ENCODE measurements around the gene SLX9.

SLX9 gene

GRCh38 chr21:45015469-45015860, 75.6 kb downstream of the SLX9 start:
- TF ChIP-seq CTCF (IDR thresholded peaks at IDR 0.05; ENCODE audit: extremely low read depth, insufficient read depth, missing control alignments): no peak
- in situ Hi-C loops (cut with MboI; ENCODE audit: low pct_unique_long_range_greater_than_20kb, low sequenced_read_pairs, unreplicated experiment): no loop called here
- DNase-seq (ENCODE audit: low spot score): no peak

- DNase-seq (ENCODE audit: low spot score): no peak
- in situ Hi-C loops (cut with MboI; ENCODE audit: low pct_unique_long_range_greater_than_20kb, low sequenced_read_pairs, unreplicated experiment): no loop called here
- TF ChIP-seq CTCF (IDR thresholded peaks at IDR 0.05; ENCODE audit: extremely low read depth, insufficient read depth, missing control alignments): no peak
Observed at GRCh38 chr21:45016031-45016405, 76.2 kb downstream of the SLX9 start.

- DNase-seq (ENCODE audit: low spot score): no peak
- TF ChIP-seq CTCF (IDR thresholded peaks at IDR 0.05; ENCODE audit: extremely low read depth, insufficient read depth, missing control alignments): no peak
- in situ Hi-C loops (cut with MboI; ENCODE audit: low pct_unique_long_range_greater_than_20kb, low sequenced_read_pairs, unreplicated experiment): no loop called here
Observed at GRCh38 chr21:45016406-45017038, 76.7 kb downstream of the SLX9 start.

GRCh38 chr21:45017039-45017960, 77.5 kb downstream of the SLX9 start:
- TF ChIP-seq CTCF (IDR thresholded peaks at IDR 0.05; ENCODE audit: extremely low read depth, insufficient read depth, missing control alignments): no peak
- DNase-seq (ENCODE audit: low spot score): no peak
- in situ Hi-C loops (cut with MboI; ENCODE audit: low pct_unique_long_range_greater_than_20kb, low sequenced_read_pairs, unreplicated experiment): no loop called here

- TF ChIP-seq CTCF (IDR thresholded peaks at IDR 0.05; ENCODE audit: extremely low read depth, insufficient read depth, missing control alignments): no peak
- no peak for DNase-seq (ENCODE audit: low spot score)
- in situ Hi-C loops (cut with MboI; ENCODE audit: low pct_unique_long_range_greater_than_20kb, low sequenced_read_pairs, unreplicated experiment): no loop called here
Observed at GRCh38 chr21:45018131-45019075, 78.6 kb downstream of the SLX9 start.
